SK-N-SH (cell line): ENCODE results near the gene ITPRIPL2.

Source experiments
- EP300 ChIP-seq, 2 experiments: IDR thresholded peaks; 2 replicates each; pipeline versions ENCODE4 v1.4.0 to v1.6.1; 2012; ENCODE audit warnings: borderline replicate concordance in 1 of 2, low read depth in 1 of 2, low read length in 1 of 2
- GATA2 ChIP-seq: sonication (generic); formaldehyde crosslinking; IDR thresholded peaks from 2 replicates; pipeline ENCODE4 v1.5.0; 2020; ENCODE audit warnings: mild to moderate bottlenecking, missing genetic modification reagents
- MEF2A ChIP-seq: IDR thresholded peaks from 2 replicates; pipeline ENCODE4 v1.4.0; 2012; ENCODE audit warnings: low read depth, borderline replicate concordance
- MXI1 ChIP-seq: IDR thresholded peaks from 2 replicates; pipeline ENCODE4 v1.6.1; 2012; ENCODE audit warnings: mild to moderate bottlenecking, low read depth, low read length, improper control_type of control experiment
- NFIC ChIP-seq: IDR thresholded peaks from 2 replicates; pipeline ENCODE4 v1.4.0; 2012; ENCODE audit warnings: borderline replicate concordance
- POLR2AphosphoS5 ChIP-seq: IDR thresholded peaks from 2 replicates; pipeline ENCODE4 v1.6.1; 2012; ENCODE audit warnings: low read depth, low read length
- RAD21 ChIP-seq: IDR thresholded peaks from 2 replicates; pipeline ENCODE4 v1.6.1; 2012; ENCODE audit warnings: mild to moderate bottlenecking, low read length
- RXRA ChIP-seq: IDR thresholded peaks from 2 replicates; pipeline ENCODE4 v1.4.0; 2012; ENCODE audit warnings: low read depth, mild to moderate bottlenecking, borderline replicate concordance
- SMC3 ChIP-seq: IDR thresholded peaks from 2 replicates; pipeline ENCODE4 v1.6.1; 2012; ENCODE audit warnings: low read depth, low read length, improper control_type of control experiment
- TAF1 ChIP-seq: IDR thresholded peaks from 2 replicates; pipeline ENCODE4 v1.6.1; 2012; ENCODE audit warnings: low read depth, mild to moderate bottlenecking, low read length, moderate library complexity, borderline replicate concordance
- TEAD4 ChIP-seq: IDR thresholded peaks from 2 replicates; pipeline ENCODE4 v1.4.0; 2012; ENCODE audit warnings: mild to moderate bottlenecking, borderline replicate concordance; ENCODE audit not compliant: insufficient read depth
- TF ChIP-seq, protein P1 (sequence below): fragments of 200-600 bp; sonication (generic); IDR thresholded peaks from 2 replicates; pipeline ENCODE4 v1.6.1; 2017; ENCODE audit warnings: antibody characterized with exemption, mild to moderate bottlenecking, moderate library complexity
- TF ChIP-seq, protein P2 (sequence below): IDR thresholded peaks from 2 replicates; pipeline ENCODE4 v1.6.1; 2012; ENCODE audit warnings: mild to moderate bottlenecking, low read depth, low read length, moderate library complexity
- TF ChIP-seq, protein P3 (sequence below): IDR thresholded peaks from 2 replicates; pipeline ENCODE4 v1.4.0; 2012; ENCODE audit warnings: low read depth, borderline replicate concordance

DNA sequence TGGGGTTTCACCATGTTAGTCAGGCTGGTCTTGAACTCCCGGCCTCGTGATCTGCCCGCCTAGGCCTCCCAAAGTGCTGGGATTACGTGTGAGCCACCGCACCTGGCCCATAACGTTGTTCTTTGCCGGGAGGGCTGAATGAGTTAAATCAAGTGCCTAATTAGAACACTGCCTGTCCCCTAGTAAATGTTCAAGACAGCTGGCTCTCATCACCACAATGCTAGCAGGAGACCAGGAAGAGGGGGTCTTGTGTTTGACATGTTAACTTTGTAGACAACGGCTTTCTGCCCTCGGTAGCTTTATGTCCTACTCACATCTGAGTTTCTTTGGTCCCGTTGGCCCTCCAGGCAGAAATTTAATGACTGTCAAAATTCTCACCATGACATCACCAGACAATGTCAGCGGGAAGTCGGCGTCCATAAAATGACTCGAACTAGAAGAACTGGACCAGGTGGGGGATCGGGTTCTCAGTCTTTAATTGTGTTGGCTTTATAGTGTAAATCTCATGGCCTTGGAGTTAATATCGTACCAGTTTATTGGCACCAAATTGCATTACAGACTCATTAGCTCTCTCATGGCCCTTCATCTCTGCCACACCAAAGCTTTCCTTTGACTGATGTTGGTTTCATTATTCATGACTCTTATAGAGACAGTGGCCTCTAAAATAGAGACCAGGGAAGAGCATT, 11.4 kb upstream of the ITPRIPL2 start:
- TF ChIP-seq POLR2AphosphoS5 (no peak), TAF1 (no peak), RAD21 (no peak), RXRA (no peak), MXI1 (no peak), MEF2A (no peak), TEAD4 (no peak), EP300 (IDR thresholded peaks at IDR 0.05; ENCODE audit: borderline replicate concordance in 1 of 2, low read depth in 1 of 2, low read length in 1 of 2) (no peak), NFIC (no peak), SMC3 (no peak), GATA2 (CRISPR knock-in tag) (no peak)
- TF ChIP-seq, protein P1, sequence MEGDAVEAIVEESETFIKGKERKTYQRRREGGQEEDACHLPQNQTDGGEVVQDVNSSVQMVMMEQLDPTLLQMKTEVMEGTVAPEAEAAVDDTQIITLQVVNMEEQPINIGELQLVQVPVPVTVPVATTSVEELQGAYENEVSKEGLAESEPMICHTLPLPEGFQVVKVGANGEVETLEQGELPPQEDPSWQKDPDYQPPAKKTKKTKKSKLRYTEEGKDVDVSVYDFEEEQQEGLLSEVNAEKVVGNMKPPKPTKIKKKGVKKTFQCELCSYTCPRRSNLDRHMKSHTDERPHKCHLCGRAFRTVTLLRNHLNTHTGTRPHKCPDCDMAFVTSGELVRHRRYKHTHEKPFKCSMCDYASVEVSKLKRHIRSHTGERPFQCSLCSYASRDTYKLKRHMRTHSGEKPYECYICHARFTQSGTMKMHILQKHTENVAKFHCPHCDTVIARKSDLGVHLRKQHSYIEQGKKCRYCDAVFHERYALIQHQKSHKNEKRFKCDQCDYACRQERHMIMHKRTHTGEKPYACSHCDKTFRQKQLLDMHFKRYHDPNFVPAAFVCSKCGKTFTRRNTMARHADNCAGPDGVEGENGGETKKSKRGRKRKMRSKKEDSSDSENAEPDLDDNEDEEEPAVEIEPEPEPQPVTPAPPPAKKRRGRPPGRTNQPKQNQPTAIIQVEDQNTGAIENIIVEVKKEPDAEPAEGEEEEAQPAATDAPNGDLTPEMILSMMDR = no peak
- TF ChIP-seq, protein P2, sequence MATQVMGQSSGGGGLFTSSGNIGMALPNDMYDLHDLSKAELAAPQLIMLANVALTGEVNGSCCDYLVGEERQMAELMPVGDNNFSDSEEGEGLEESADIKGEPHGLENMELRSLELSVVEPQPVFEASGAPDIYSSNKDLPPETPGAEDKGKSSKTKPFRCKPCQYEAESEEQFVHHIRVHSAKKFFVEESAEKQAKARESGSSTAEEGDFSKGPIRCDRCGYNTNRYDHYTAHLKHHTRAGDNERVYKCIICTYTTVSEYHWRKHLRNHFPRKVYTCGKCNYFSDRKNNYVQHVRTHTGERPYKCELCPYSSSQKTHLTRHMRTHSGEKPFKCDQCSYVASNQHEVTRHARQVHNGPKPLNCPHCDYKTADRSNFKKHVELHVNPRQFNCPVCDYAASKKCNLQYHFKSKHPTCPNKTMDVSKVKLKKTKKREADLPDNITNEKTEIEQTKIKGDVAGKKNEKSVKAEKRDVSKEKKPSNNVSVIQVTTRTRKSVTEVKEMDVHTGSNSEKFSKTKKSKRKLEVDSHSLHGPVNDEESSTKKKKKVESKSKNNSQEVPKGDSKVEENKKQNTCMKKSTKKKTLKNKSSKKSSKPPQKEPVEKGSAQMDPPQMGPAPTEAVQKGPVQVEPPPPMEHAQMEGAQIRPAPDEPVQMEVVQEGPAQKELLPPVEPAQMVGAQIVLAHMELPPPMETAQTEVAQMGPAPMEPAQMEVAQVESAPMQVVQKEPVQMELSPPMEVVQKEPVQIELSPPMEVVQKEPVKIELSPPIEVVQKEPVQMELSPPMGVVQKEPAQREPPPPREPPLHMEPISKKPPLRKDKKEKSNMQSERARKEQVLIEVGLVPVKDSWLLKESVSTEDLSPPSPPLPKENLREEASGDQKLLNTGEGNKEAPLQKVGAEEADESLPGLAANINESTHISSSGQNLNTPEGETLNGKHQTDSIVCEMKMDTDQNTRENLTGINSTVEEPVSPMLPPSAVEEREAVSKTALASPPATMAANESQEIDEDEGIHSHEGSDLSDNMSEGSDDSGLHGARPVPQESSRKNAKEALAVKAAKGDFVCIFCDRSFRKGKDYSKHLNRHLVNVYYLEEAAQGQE = no peak
- TF ChIP-seq, protein P3, sequence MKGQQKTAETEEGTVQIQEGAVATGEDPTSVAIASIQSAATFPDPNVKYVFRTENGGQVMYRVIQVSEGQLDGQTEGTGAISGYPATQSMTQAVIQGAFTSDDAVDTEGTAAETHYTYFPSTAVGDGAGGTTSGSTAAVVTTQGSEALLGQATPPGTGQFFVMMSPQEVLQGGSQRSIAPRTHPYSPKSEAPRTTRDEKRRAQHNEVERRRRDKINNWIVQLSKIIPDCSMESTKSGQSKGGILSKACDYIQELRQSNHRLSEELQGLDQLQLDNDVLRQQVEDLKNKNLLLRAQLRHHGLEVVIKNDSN = no peak
